IPS-NIHi7 (cell line): ENCODE data around the gene PNLIPRP1.

Experiments used
- DNase-seq: peaks from one replicate; pipeline ENCODE4 v3.0.0; 2012; ENCODE audit warnings: mixed read lengths; ENCODE audit errors: extremely low spot score

The PNLIPRP1 gene

GRCh38 chr10:116631871-116632295 lies 41.1 kb downstream of the PNLIPRP1 start:
- DNase-seq = no peak

DNA sequence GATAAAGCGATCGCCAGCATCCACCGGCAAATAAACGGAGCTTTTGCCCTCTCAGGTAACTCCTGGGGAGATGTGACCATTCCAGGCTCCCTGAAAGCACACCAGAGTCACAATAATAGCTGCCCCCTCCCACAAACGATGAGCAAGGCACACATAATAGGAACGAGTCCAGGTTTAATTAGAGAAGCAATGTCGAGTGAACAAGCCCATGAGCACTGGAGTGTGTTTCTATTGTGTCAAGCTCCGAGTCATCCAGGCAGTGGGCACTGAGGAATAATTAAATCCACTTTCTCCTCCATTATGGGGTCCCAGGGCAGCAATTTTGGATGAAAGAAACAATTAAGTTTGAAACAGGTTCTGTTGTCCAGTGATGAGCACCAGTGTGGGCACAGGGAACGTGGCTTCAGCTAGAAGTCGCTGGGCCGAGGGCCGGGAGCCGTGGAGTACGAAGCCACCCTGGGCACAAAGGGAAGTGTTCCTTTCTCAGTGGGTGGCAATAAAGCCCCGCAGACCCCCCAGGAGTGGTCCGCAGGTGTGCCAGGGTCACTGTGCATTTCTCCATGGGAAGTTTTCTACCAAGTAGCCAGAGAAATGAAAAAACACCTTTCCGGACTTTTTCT lies 41.9 kb downstream of the PNLIPRP1 start:
- no peak for DNase-seq

- no peak for DNase-seq
These were observed 42.4 kb downstream of the PNLIPRP1 start for GRCh38 chr10:116633216-116633600.

GRCh38 chr10:116634126-116634975 lies 43.6 kb downstream of the PNLIPRP1 start:
- no peak for DNase-seq

GRCh38 chr10:116636385-116636784 lies 45.6 kb downstream of the PNLIPRP1 start:
- DNase-seq = no peak

DNA sequence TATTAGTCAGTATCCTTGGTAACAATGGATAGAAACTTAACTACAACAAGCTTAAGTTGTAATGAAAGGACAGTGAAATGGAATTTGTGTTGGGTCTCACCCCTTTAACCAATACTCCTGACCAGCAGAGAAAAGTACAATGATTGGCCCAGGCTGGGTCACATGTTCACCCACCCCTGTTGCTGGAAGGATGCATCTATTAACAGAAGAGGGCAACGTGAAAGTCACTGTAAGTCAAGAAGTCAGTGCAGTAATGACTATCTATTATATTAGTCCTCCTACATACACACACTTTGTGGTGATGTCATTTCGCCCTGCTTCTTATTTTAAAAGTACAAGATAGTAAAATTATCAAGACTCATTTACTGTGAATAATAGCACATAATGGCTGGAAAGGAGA lies 46.2 kb downstream of the PNLIPRP1 start:
- DNase-seq = no peak

GRCh38 chr10:116637830-116638229 lies 47.1 kb downstream of the PNLIPRP1 start:
- DNase-seq = no peak

DNA sequence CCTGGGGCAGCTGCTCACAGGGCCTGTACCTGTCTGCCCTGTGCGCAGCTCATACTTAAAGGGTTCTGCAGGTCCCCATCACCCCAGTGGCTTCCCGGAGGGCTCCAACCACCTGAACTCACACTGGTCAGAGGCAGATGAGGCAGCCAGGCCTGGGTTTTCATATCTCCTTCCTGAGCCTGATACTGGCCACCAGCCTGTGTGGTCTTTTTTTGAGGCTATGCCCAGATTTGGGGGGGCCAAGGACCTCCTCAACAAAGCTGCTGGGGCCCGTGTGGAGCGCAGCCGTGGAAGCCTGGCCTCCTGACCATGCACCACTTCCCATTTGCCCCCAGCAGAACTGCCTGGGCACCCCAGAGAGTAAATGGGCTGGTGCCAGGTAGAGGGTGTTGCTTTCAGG lies 55.7 kb downstream of the PNLIPRP1 start:
- DNase-seq = no peak

- DNase-seq = no peak
These were observed 58.1 kb downstream of the PNLIPRP1 start for GRCh38 chr10:116648903-116649302.

DNA sequence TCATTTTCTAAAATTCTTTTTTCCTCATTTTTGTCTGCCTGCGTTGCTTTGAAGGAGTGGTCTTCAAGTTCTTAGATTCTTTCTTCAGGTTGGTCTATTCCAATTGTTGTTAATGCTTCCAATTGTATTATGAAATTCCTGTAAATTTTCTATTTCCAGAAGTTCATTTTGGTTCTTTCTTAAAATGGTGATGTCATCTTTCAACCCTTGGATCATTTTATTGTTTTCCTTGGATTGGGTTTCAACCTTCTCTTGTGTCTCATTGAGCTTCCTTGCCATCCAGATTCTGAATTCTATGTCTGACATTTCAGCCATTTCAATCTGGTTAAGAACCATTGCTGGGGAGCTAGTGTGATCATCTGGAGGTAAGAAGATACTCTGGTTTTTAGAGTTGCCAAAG lies 63.1 kb downstream of the PNLIPRP1 start:
- no peak for DNase-seq

GRCh38 chr10:116654816-116655215 lies 64.1 kb downstream of the PNLIPRP1 start:
- DNase-seq = peak; percentile 62

- no peak for DNase-seq
These were observed 64.8 kb downstream of the PNLIPRP1 start for GRCh38 chr10:116655568-116655967.

GRCh38 chr10:116656044-116656443 lies 65.3 kb downstream of the PNLIPRP1 start:
- no peak for DNase-seq

DNA sequence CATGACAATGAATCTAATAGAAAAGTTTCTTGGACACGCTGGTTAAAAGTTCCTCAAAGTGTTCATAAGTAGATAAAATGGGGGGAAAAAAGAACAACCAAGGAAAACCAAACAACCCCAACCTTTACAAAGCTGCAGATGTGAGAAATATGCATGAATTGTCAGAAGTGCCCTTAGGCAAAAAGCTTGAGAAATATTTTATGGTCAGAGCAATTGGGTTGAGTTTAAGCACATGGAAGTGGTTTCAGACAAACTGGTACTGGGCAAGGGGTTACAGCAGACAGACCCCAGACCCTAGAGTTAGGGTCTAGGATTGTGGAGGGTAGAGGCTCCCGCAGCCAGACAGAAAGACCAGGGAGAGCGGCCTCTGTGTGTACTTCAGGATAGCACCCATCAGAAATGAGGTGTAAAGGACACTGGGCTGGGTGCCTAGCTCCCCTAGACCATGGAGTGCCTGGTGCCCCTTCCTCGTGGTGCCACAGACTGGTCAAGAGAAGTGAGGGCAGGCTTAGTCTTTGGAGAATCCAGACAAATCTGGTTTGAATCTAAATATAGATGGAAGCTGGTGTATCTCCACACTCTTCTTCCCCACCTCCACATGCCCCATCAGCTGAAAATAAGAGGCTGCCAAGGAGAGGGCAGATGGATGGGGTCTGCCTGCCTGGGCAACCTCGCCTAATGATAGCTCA lies 67.2 kb downstream of the PNLIPRP1 start:
- DNase-seq = no peak
